ENCODE results near the gene CCND1. TPM values are rescaled to one million over a fixed set of nuclear protein-coding genes. Genes with fewer than 3 reads are reported as not detected.

CCND1 gene
- total and polyA plus RNA-seq, 2 of the 8 experiments (the other 6 are each of a cell fraction or from before 2014, with no cell fraction given): 64.5 to 170 TPM

DNA sequence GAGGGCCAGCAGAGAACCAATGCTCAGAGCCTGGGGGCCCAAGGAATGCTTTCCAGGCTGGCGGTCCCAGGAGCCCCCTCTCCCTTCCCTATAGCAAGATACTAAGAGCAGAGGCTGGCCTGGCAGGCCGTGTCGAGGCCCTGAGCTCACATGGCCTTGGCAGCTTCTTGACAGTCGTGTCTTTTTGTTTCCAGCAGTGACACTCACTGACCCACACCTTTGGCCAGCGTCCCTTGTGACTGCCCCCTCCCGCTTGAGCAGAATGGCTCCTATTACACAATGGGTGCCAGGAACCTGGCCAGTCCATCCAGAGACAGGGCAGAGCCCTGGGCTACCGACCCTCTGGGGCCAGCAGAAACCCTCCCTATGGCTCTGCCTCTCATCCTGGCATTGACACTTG is 6.4 kb upstream of the CCND1 start:
- H3K9ac ChIP-seq (replicated peaks in 1 of 4; ENCODE audit: extremely low read depth in 1 of 4, low read depth in 3 of 4, low read length in 3 of 4): no peak overlapping the region
- H4K5ac ChIP-seq (ENCODE audit: insufficient read length, low read depth, low read length): no peak overlapping the region
- no peak overlapping the region for H3K23ac ChIP-seq (ENCODE audit: insufficient read length)
- peak overlapping the region; percentile 80; the same call in 1 of the 2 replicates for H2BK12ac ChIP-seq (ENCODE audit: low read depth, low read length)
- ChIA-PET POLR2A (ENCODE audit: partially characterized antibody) (interaction anchor here (1.3 to 13.2 kb wide), 2 partner anchors 9 to 23 kb away, joined by 7 to 197 read pairs; no protein-coding TSS in a partner anchor), CTCF (ENCODE audit: partially characterized antibody) (interaction anchor here (0.8 to 2.3 kb wide), 8 partner anchors 10 to 503 kb away, joined by 3 to 7 read pairs (median 3); no protein-coding TSS in a partner anchor)
- no peak overlapping the region for H3K14ac ChIP-seq (ENCODE audit: insufficient read length)
- no peak overlapping the region for H2AFZ ChIP-seq (ENCODE audit: low read length)
- peak overlapping the region; percentile 17 for H4K91ac ChIP-seq (replicated peaks; ENCODE audit: insufficient read length, low read length)
- peaks cover 2 to 6% of the 10 kb centered on the region in 2 experiments for H3K9me3 ChIP-seq (ENCODE audit: insufficient read depth in 2 of 2, low read depth in 1 of 2, low read length in 1 of 2)
- no peak overlapping the region for H2BK5ac ChIP-seq (ENCODE audit: low read depth, low read length)
- no peak overlapping the region for H3K18ac ChIP-seq (ENCODE audit: extremely low read depth, low read length)
- FAIRE-seq: no peak
- no peak overlapping the region for H2BK20ac ChIP-seq (ENCODE audit: low read length)
- H3K4me1 ChIP-seq (replicated peaks in 1 of 4; ENCODE audit: control insufficient read depth in 3 of 4, insufficient read depth in 4 of 4, low read length in 3 of 4): peaks cover 4 to 17% (median 10%) of the 10 kb centered on the region in 4 experiments
- H2BK15ac ChIP-seq (ENCODE audit: low read length): no peak overlapping the region
- H3K27ac ChIP-seq (ENCODE audit: low read depth, low read length): no peak overlapping the region
- no peaks in the 10 kb centered on the region for H3K36me3 ChIP-seq (ENCODE audit: control insufficient read depth in 2 of 4, insufficient read depth in 4 of 4, low read length in 3 of 4)
- H4K20me1 ChIP-seq (replicated peaks in 1 of 2; ENCODE audit: control insufficient read depth in 1 of 2, insufficient read depth in 2 of 2, low read length in 2 of 2): no peaks in the 10 kb centered on the region
- peaks cover 17% of the 10 kb centered on the region for H3K23me2 ChIP-seq (ENCODE audit: low read depth, low read length)
- no peak overlapping the region for H3K4ac ChIP-seq (replicated peaks; ENCODE audit: insufficient read length, low read depth, low read length)
- H3K4me2 ChIP-seq (ENCODE audit: insufficient read depth in 1 of 2, low read depth in 2 of 2, low read length in 2 of 2): no peak overlapping the region
- peaks cover 0 to 28% (median 20%) of the 10 kb centered on the region in 4 experiments; a peak in 5 of 7 replicates for H3K27me3 ChIP-seq (replicated peaks in 1 of 4; ENCODE audit: control insufficient read depth in 3 of 4, extremely low read depth in 1 of 4, insufficient read depth in 3 of 4, low read length in 3 of 4)
- no peak overlapping the region for H2BK120ac ChIP-seq (replicated peaks; ENCODE audit: low read depth, low read length)
- no peak overlapping the region for H4K8ac ChIP-seq (ENCODE audit: extremely low read depth, insufficient read depth, low read length)
- 77% methylated on average over 6 of the region's 7 CpGs; no CpG with 5 or more reads in 1 of the 2 experiments for WGBS, 2 experiments (ENCODE audit: extremely low coverage in 1 of 2, insufficient coverage in 1 of 2, insufficient read length in 1 of 2, insufficient replicate concordance in 2 of 2, low coverage in 1 of 2, low lambda C conversion rate in 2 of 2, missing lambda C conversion rate in 1 of 2)
- no peak overlapping the region for H2AK5ac ChIP-seq (ENCODE audit: low read depth, low read length)
- no peak overlapping the region for H3K56ac ChIP-seq (replicated peaks; ENCODE audit: insufficient read length, low read depth, low read length)
- no peaks in the 10 kb centered on the region for H3K79me1 ChIP-seq (ENCODE audit: low read depth, low read length)
- no peak for DNase-seq (ENCODE audit: low read depth in 1 of 2, low spot score in 2 of 2)
- no peak overlapping the region for H3K4me3 ChIP-seq (ENCODE audit: extremely low read depth in 1 of 4, insufficient read depth in 2 of 4, low read depth in 3 of 4, low read length in 4 of 4)
- no peaks in the 10 kb centered on the region for H3K79me2 ChIP-seq (ENCODE audit: control insufficient read depth in 1 of 2, insufficient read depth in 2 of 2, low read length in 2 of 2)
- TF ChIP-seq TAF1 (IDR thresholded peaks at IDR 0.05; ENCODE audit: low read depth, low read length) (no peak), SAP30 (IDR thresholded peaks at IDR 0.05; ENCODE audit: insufficient read depth, insufficient replicate concordance, low read length) (no peak), EP300 (IDR thresholded peaks at IDR 0.05; ENCODE audit: borderline replicate concordance in 1 of 2, low read depth in 2 of 2, low read length in 2 of 2) (no peak)
- TF ChIP-seq, protein P1, sequence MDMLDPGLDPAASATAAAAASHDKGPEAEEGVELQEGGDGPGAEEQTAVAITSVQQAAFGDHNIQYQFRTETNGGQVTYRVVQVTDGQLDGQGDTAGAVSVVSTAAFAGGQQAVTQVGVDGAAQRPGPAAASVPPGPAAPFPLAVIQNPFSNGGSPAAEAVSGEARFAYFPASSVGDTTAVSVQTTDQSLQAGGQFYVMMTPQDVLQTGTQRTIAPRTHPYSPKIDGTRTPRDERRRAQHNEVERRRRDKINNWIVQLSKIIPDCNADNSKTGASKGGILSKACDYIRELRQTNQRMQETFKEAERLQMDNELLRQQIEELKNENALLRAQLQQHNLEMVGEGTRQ (IDR thresholded peaks at IDR 0.05; ENCODE audit: low read length): no peak

Data from H1 (cell line).